ENCODE results near the gene FMN1.

- TF ChIP-seq CTCF (IDR thresholded peaks at IDR 0.05) (no peak), POLR2A (IDR thresholded peaks at IDR 0.05) (no peak)
Measured at GRCh38 chr15:32831485-32831884, 363.0 kb downstream of the FMN1 start.

All from esophagus squamous epithelium (tissue), 4 donors.